Tibial nerve (tissue), 4 donors: ENCODE data around the gene LPAR1. TPM values are rescaled to one million over a fixed set of nuclear protein-coding genes. Genes with fewer than 3 reads are reported as not detected.
"Not testable (repeated sequence)": the region's sequence is repeated elsewhere in the genome, so short reads cannot be mapped to it uniquely, and the experiment has no call there.

Experiments
- DNase-seq, 2 donors: peaks; one replicate each; pipeline ENCODE4 v3.0.0-alpha.2; 2019; ENCODE audit warnings: low spot score in 2 of 2
- H3K27ac ChIP-seq, 4 donors: fragments of 200-600 bp; sonication (generic) in 3 of 4; one replicate each; pipeline ENCODE4 v1.5.1; 2017 to 2019; ENCODE audit warnings: mild to moderate bottlenecking in 1 of 4
- H3K27me3 ChIP-seq, 2 donors: fragments of 200-600 bp; sonication (generic) in 1 of 2; one replicate each; pipeline versions ENCODE4 v1.5.1 to v1.6.0; 2017 to 2019
- H3K36me3 ChIP-seq, 3 donors: fragments of 200-600 bp; sonication (generic); one replicate each; pipeline ENCODE4 v1.5.1; 2018 to 2019
- H3K4me1 ChIP-seq, 4 donors: fragments of 200-600 bp; sonication (generic) in 3 of 4; one replicate each; pipeline ENCODE4 v1.5.1; 2017 to 2019
- H3K4me3 ChIP-seq, 4 donors: fragments of 200-600 bp; sonication (generic) in 3 of 4; one replicate each; pipeline ENCODE4 v1.5.1; 2017 to 2019; ENCODE audit warnings: mild to moderate bottlenecking in 1 of 4, moderate library complexity in 1 of 4
- H3K9me3 ChIP-seq, 4 donors: fragments of 200-600 bp; sonication (generic) in 3 of 4; one replicate each; pipeline ENCODE4 v1.5.1; 2017 to 2019
- EP300 ChIP-seq, 2 donors: sonication (generic); formaldehyde crosslinking; IDR thresholded peaks; one replicate each; pipeline ENCODE4 v1.6.1; 2017; ENCODE audit warnings: antibody characterized with exemption in 2 of 2, mild to moderate bottlenecking in 1 of 2
- POLR2A ChIP-seq, 2 donors: fragments of 450-650 bp; IDR thresholded peaks; one replicate each; pipeline ENCODE4 v1.6.1; 2017; ENCODE audit warnings: antibody characterized with exemption in 2 of 2, mild to moderate bottlenecking in 2 of 2, moderate library complexity in 2 of 2
- WGBS, 2 donors: methylation state at CpG; one replicate each; pipeline ENCODE4 v1.1.5; 2018; 5-methylcytosine and 5-hydroxymethylcytosine counted together
- total RNA-seq, 4 donors: library from RNA; depleted of rRNA; stranded (reverse); fragments of >200 nt; gene quantifications; one replicate each; pipeline ENCODE4 v1.1.0, GENCODE V29; 2016
- TF ChIP-seq, protein P1 (sequence below), 5 experiments: fragments of 200-600 bp in 3 of 5; fragments of 450-650 bp in 2 of 5; sonication (generic) in 3 of 5; IDR thresholded peaks; one replicate each; pipeline ENCODE4 v1.5.1; 2016 to 2019; ENCODE audit warnings: antibody characterized with exemption in 5 of 5, mild to moderate bottlenecking in 3 of 5, moderate library complexity in 2 of 5

The LPAR1 gene
- total RNA-seq, 4 donors from 2014 or later, result 156 to 238 (median 199) TPM

GRCh38 chr9:111052791-111053190, 14.5 kb upstream of the LPAR1 start:
- TF ChIP-seq POLR2A (IDR thresholded peaks at IDR 0.05) (no peak), EP300 (IDR thresholded peaks at IDR 0.05) (no peak)
- TF ChIP-seq, protein P1, sequence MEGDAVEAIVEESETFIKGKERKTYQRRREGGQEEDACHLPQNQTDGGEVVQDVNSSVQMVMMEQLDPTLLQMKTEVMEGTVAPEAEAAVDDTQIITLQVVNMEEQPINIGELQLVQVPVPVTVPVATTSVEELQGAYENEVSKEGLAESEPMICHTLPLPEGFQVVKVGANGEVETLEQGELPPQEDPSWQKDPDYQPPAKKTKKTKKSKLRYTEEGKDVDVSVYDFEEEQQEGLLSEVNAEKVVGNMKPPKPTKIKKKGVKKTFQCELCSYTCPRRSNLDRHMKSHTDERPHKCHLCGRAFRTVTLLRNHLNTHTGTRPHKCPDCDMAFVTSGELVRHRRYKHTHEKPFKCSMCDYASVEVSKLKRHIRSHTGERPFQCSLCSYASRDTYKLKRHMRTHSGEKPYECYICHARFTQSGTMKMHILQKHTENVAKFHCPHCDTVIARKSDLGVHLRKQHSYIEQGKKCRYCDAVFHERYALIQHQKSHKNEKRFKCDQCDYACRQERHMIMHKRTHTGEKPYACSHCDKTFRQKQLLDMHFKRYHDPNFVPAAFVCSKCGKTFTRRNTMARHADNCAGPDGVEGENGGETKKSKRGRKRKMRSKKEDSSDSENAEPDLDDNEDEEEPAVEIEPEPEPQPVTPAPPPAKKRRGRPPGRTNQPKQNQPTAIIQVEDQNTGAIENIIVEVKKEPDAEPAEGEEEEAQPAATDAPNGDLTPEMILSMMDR (IDR thresholded peaks at IDR 0.05), result no peak
- no peaks in the 10 kb centered on the region for H3K36me3 ChIP-seq
- no peak for DNase-seq
- 91 to 93% methylated on average over 2 of the region's 2 CpGs for WGBS, 2 donors
- H3K9me3 ChIP-seq, result no peaks in the 10 kb centered on the region
- no peaks in the 10 kb centered on the region for H3K27me3 ChIP-seq
- no peak overlapping the region for H3K27ac ChIP-seq
- H3K4me3 ChIP-seq, result no peak overlapping the region
- peaks cover 0 to 17% (median 5%) of the 10 kb centered on the region in 4 donors for H3K4me1 ChIP-seq

GRCh38 chr9:111051400-111051799, 13.1 kb upstream of the LPAR1 start:
- H3K36me3 ChIP-seq, result no peaks in the 10 kb centered on the region
- WGBS, 2 donors, result 81 to 91% methylated on average over 3 of the region's 3 CpGs

GRCh38 chr9:111050819-111051218, 12.5 kb upstream of the LPAR1 start:
- no peaks in the 10 kb centered on the region for H3K27me3 ChIP-seq
- no peak overlapping the region for H3K27ac ChIP-seq
- H3K36me3 ChIP-seq, result no peaks in the 10 kb centered on the region

More at GRCh38 chr9:111051400-111051799, 13.1 kb upstream of the LPAR1 start:
- H3K9me3 ChIP-seq, result peaks cover 0 to 1% (median 0%) of the 10 kb centered on the region in 4 donors
- H3K27me3 ChIP-seq, result no peaks in the 10 kb centered on the region
- no peak overlapping the region for H3K4me3 ChIP-seq
- peaks cover 0 to 8% (median 0%) of the 10 kb centered on the region in 4 donors for H3K4me1 ChIP-seq
- DNase-seq, result no peak
- TF ChIP-seq, protein P1 (IDR thresholded peaks at IDR 0.05), result no peak
- no peak for TF ChIP-seq POLR2A (IDR thresholded peaks at IDR 0.05)
- TF ChIP-seq EP300 (IDR thresholded peaks at IDR 0.05), result no peak
- no peak overlapping the region for H3K27ac ChIP-seq

DNA sequence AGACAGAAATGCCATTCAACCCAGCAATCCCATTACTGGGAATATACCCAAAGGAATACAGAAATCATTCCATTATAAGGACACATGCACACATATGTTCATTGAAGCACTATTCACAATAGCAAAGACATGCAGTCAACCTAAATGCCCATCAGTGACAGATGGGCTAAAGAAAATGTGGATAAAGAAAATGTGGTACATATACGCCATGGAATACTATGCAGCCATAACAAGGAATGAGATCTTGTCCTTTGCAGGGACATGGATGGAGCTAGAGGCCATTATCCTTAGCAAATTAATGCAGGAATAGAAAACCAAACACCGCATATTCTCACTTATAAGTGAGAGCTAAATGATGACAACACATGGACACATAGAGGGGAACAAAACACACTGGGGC, 9.0 kb upstream of the LPAR1 start:
- not testable (repeated sequence) for H3K36me3 ChIP-seq, H3K4me3 ChIP-seq, H3K27me3 ChIP-seq, H3K4me1 ChIP-seq, H3K27ac ChIP-seq, DNase-seq
- H3K9me3 ChIP-seq, result peaks cover 0 to 18% (median 4%) of the 10 kb centered on the region in 4 donors
- WGBS, 2 donors, result 93 to 96% methylated on average over 2 of the region's 2 CpGs

More at GRCh38 chr9:111050819-111051218, 12.5 kb upstream of the LPAR1 start:
- no peak for DNase-seq
- peaks cover 0 to 5% (median 0%) of the 10 kb centered on the region in 4 donors for H3K9me3 ChIP-seq
- peaks cover 0 to 4% (median 0%) of the 10 kb centered on the region in 4 donors for H3K4me1 ChIP-seq
- H3K4me3 ChIP-seq, result no peak overlapping the region
- TF ChIP-seq, protein P1 (IDR thresholded peaks at IDR 0.05), result no peak
- TF ChIP-seq EP300 (IDR thresholded peaks at IDR 0.05) (no peak), POLR2A (IDR thresholded peaks at IDR 0.05) (no peak)

DNA sequence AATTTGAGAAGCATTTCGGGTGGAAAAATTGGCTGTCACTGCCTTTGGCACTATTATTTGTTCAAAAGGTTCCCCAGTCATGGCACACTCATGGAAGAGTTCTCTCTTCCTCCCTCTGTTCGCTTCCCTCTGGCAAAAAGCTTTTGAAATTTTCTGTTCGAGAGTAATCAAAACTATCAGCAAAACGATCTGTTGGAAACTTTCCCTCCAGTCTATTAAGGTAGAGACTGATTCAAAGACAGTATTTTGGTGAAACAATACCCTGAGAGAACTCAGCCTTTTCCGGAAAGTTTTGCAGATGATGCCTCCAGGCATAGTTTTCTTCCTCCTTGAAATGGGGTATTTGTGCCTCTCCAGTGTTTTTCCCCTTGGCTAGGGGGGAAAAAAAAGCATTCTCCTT, 3.6 kb upstream of the LPAR1 start:
- TF ChIP-seq EP300 (IDR thresholded peaks at IDR 0.05), result no peak
- H3K36me3 ChIP-seq, result no peaks in the 10 kb centered on the region
- no peak overlapping the region for H3K4me3 ChIP-seq
- 51 to 61% methylated on average over 5 of the region's 5 CpGs for whole genome bisulfite sequencing, 2 donors
- H3K9me3 ChIP-seq, result peaks cover 0 to 18% (median 4%) of the 10 kb centered on the region in 4 donors
- no peak for DNase-seq
- H3K27ac ChIP-seq, result peak overlapping the region in 2 of 4 donors; percentile 36 to 40
- H3K27me3 ChIP-seq, result no peaks in the 10 kb centered on the region
- H3K4me1 ChIP-seq, result peaks cover 0 to 14% (median 0%) of the 10 kb centered on the region in 4 donors

- TF ChIP-seq POLR2A (IDR thresholded peaks at IDR 0.05) (no peak), EP300 (IDR thresholded peaks at IDR 0.05) (no peak)
- TF ChIP-seq, protein P1 (IDR thresholded peaks at IDR 0.05), result no peak
- peaks cover 0 to 10% (median 3%) of the 10 kb centered on the region in 4 donors for H3K9me3 ChIP-seq
- no peaks in the 10 kb centered on the region for H3K36me3 ChIP-seq
- H3K27me3 ChIP-seq, result no peaks in the 10 kb centered on the region
- no peak for DNase-seq
- peak overlapping the region in 2 of 4 donors; percentile 12 to 96 for H3K27ac ChIP-seq
- H3K4me3 ChIP-seq, result no peak overlapping the region
- H3K4me1 ChIP-seq, result peaks cover 0 to 21% (median 0%) of the 10 kb centered on the region in 4 donors
- 85 to 88% methylated on average over 3 of the region's 3 CpGs for WGBS, 2 donors
Observed at GRCh38 chr9:111040494-111040893, 2.2 kb upstream of the LPAR1 start.
